Astrocyte (in vitro differentiated cells and primary cell): ENCODE measurements around the gene IQGAP2.

Experiments used
- EZH2 ChIP-seq: IDR thresholded peaks from 2 replicates; pipeline ENCODE4 v1.6.1; 2012; ENCODE audit warnings: mild to moderate bottlenecking, low read length, inconsistent platforms; ENCODE audit not compliant: insufficient read depth
- TF ChIP-seq, protein P1 (sequence below): IDR thresholded peaks from 2 replicates; pipeline ENCODE4 v1.5.1; 2011; ENCODE audit warnings: low read depth, mild to moderate bottlenecking, inconsistent platforms, low read length, moderate library complexity; ENCODE audit not compliant: insufficient read depth

DNA sequence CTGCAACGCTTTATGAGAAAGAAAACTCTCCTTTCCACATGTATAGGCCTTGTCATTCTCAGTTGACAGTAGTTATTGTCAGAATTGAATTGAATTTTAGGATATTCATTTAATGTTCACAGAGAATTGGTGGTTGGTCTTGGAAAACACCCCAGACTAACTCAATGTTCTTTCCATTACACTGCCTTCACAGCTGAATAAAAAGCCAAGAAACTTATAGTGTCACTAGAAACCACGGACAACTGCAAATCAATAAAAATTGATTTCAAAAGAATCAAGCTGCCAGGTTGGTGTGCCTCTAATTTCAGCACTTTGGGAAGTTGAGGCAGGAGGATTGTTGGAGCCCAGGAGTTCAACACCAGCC lies 38.9 kb upstream of the IQGAP2 start:
- TF ChIP-seq, protein P1, sequence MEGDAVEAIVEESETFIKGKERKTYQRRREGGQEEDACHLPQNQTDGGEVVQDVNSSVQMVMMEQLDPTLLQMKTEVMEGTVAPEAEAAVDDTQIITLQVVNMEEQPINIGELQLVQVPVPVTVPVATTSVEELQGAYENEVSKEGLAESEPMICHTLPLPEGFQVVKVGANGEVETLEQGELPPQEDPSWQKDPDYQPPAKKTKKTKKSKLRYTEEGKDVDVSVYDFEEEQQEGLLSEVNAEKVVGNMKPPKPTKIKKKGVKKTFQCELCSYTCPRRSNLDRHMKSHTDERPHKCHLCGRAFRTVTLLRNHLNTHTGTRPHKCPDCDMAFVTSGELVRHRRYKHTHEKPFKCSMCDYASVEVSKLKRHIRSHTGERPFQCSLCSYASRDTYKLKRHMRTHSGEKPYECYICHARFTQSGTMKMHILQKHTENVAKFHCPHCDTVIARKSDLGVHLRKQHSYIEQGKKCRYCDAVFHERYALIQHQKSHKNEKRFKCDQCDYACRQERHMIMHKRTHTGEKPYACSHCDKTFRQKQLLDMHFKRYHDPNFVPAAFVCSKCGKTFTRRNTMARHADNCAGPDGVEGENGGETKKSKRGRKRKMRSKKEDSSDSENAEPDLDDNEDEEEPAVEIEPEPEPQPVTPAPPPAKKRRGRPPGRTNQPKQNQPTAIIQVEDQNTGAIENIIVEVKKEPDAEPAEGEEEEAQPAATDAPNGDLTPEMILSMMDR, result no peak
- TF ChIP-seq EZH2, result no peak
